Karpas-422 (cell line): Measurements from ENCODE around the gene PRCC. TPM values are rescaled to one million over a fixed set of nuclear protein-coding genes. Genes with fewer than 3 reads are reported as not detected.

ENCODE experiments used
- DNase-seq: peaks from one replicate; pipeline ENCODE4 v3.0.0-alpha.2; 2015
- H2AFZ ChIP-seq: fragments of 200-600 bp; sonication (generic); 2 replicates; pipeline ENCODE4 v1.6.1; 2014; ENCODE audit warnings: antibody characterized with exemption, low read length, mixed read lengths
- H3K27ac ChIP-seq: fragments of 200-600 bp; sonication (generic); 2 replicates; pipeline ENCODE4 v1.5.1; 2014; ENCODE audit warnings: mild to moderate bottlenecking, low read length, moderate library complexity
- H3K27me3 ChIP-seq: fragments of 200-600 bp; sonication (generic); 2 replicates; pipeline ENCODE4 v1.6.1; 2014; ENCODE audit warnings: low read length, mixed read lengths
- H3K36me3 ChIP-seq: fragments of 200-600 bp; sonication (generic); 2 replicates; pipeline ENCODE4 v1.6.1; 2014; ENCODE audit warnings: low read length, mixed read lengths; ENCODE audit not compliant: insufficient read depth
- H3K4me1 ChIP-seq: fragments of 200-600 bp; sonication (generic); 2 replicates; pipeline ENCODE4 v1.6.1; 2014; ENCODE audit warnings: mild to moderate bottlenecking, low read length, mixed read lengths
- H3K4me2 ChIP-seq: fragments of 200-600 bp; sonication (generic); 2 replicates; pipeline ENCODE4 v1.6.1; 2014; ENCODE audit warnings: low read length, low read depth, mild to moderate bottlenecking; ENCODE audit not compliant: poor library complexity, severe bottlenecking
- H3K4me3 ChIP-seq: fragments of 200-600 bp; sonication (generic); 2 replicates; pipeline ENCODE4 v1.5.1; 2014; ENCODE audit warnings: mild to moderate bottlenecking, antibody characterized with exemption, low read length, mixed read lengths
- H3K79me2 ChIP-seq: fragments of 200-600 bp; sonication (generic); 2 replicates; pipeline ENCODE4 v1.6.1; 2014; ENCODE audit warnings: mild to moderate bottlenecking, low read length, mixed read lengths
- H3K9ac ChIP-seq: fragments of 200-600 bp; sonication (generic); 2 replicates; pipeline ENCODE4 v1.6.0; 2014; ENCODE audit warnings: low read length
- H3K9me2 ChIP-seq: fragments of 200-600 bp; sonication (generic), shearing (Covaris generic); replicated peaks from 2 replicates; pipeline ENCODE4 v1.6.0; 2014; ENCODE audit warnings: mild to moderate bottlenecking, low read length, moderate library complexity; ENCODE audit not compliant: insufficient read depth
- H3K9me3 ChIP-seq: fragments of 300-700, 200-600 bp; sonication (generic); 2 replicates; pipeline ENCODE4 v1.6.1; 2014; ENCODE audit warnings: low read length, mixed read lengths
- H4K20me1 ChIP-seq: fragments of 200-600 bp; sonication (generic); 2 replicates; pipeline ENCODE4 v1.6.1; 2014; ENCODE audit warnings: mild to moderate bottlenecking, antibody characterized with exemption, low read length, low read depth; ENCODE audit not compliant: insufficient read depth
- total RNA-seq: library from RNA; depleted of rRNA; stranded (reverse); fragments of >200 nt; shearing (Covaris generic); gene quantifications from 2 replicates; pipeline ENCODE4 v1.2.3, GENCODE V29; 2014; ENCODE audit warnings: low replicate concordance; rRNA removed

PRCC gene
- total RNA-seq, 1 experiment from 2014 or later, result 39.6 TPM

GRCh38 chr1:156845953-156846545 lies 78.7 kb downstream of the PRCC start:
- Histone ChIP-seq H3K36me3 (no peaks in the 10 kb centered on the region), H3K9ac (no peak overlapping the region), H3K4me1 (no peaks in the 10 kb centered on the region), H3K9me2 (no peaks in the 10 kb centered on the region), H3K4me2 (no peak overlapping the region), H3K9me3 (no peaks in the 10 kb centered on the region), H3K27ac (no peak overlapping the region), H2AFZ (no peak overlapping the region), H4K20me1 (no peaks in the 10 kb centered on the region), H3K27me3 (no peaks in the 10 kb centered on the region), H3K4me3 (no peak overlapping the region), H3K79me2 (no peaks in the 10 kb centered on the region)
- DNase-seq, result no peak

GRCh38 chr1:156846643-156847042 lies 79.3 kb downstream of the PRCC start:
- H3K27me3 ChIP-seq, result no peaks in the 10 kb centered on the region

GRCh38 chr1:156847591-156848460 lies 80.5 kb downstream of the PRCC start:
- Histone ChIP-seq H3K9me2 (no peaks in the 10 kb centered on the region), H3K4me3 (no peak overlapping the region), H3K4me1 (no peaks in the 10 kb centered on the region), H3K9ac (no peak overlapping the region), H3K79me2 (no peaks in the 10 kb centered on the region), H3K36me3 (no peaks in the 10 kb centered on the region), H2AFZ (no peak overlapping the region), H3K4me2 (no peak overlapping the region), H3K27ac (no peak overlapping the region), H3K27me3 (no peaks in the 10 kb centered on the region), H4K20me1 (no peaks in the 10 kb centered on the region), H3K9me3 (no peaks in the 10 kb centered on the region)
- no peak for DNase-seq

More at GRCh38 chr1:156846643-156847042, 79.3 kb downstream of the PRCC start:
- H3K9me2 ChIP-seq, result no peaks in the 10 kb centered on the region
- no peaks in the 10 kb centered on the region for H3K79me2 ChIP-seq
- H3K27ac ChIP-seq, result no peak overlapping the region
- H3K4me3 ChIP-seq, result no peak overlapping the region
- H3K36me3 ChIP-seq, result no peaks in the 10 kb centered on the region
- no peaks in the 10 kb centered on the region for H3K4me1 ChIP-seq
- no peak overlapping the region for H2AFZ ChIP-seq
- no peak overlapping the region for H3K4me2 ChIP-seq
- H4K20me1 ChIP-seq, result no peaks in the 10 kb centered on the region
- H3K9ac ChIP-seq, result no peak overlapping the region
- DNase-seq, result no peak
- H3K9me3 ChIP-seq, result no peaks in the 10 kb centered on the region

- no peaks in the 10 kb centered on the region for H3K9me3 ChIP-seq
- DNase-seq, result no peak
- H3K4me2 ChIP-seq, result no peak overlapping the region
- no peak overlapping the region for H3K9ac ChIP-seq
- no peak overlapping the region for H3K27ac ChIP-seq
- no peaks in the 10 kb centered on the region for H3K4me1 ChIP-seq
- H2AFZ ChIP-seq, result no peak overlapping the region
- H3K79me2 ChIP-seq, result no peaks in the 10 kb centered on the region
- no peaks in the 10 kb centered on the region for H3K9me2 ChIP-seq
- no peaks in the 10 kb centered on the region for H4K20me1 ChIP-seq
- H3K36me3 ChIP-seq, result no peaks in the 10 kb centered on the region
- no peak overlapping the region for H3K4me3 ChIP-seq
- no peaks in the 10 kb centered on the region for H3K27me3 ChIP-seq
These were observed 81.3 kb downstream of the PRCC start for GRCh38 chr1:156848461-156849150.

GRCh38 chr1:156849151-156849496 lies 81.8 kb downstream of the PRCC start:
- no peak overlapping the region for H2AFZ ChIP-seq
- no peak for DNase-seq
- H3K9me2 ChIP-seq, result no peaks in the 10 kb centered on the region
- H3K36me3 ChIP-seq, result no peaks in the 10 kb centered on the region
- H3K4me3 ChIP-seq, result no peak overlapping the region
- no peak overlapping the region for H3K9ac ChIP-seq
- H3K4me2 ChIP-seq, result no peak overlapping the region
- no peaks in the 10 kb centered on the region for H4K20me1 ChIP-seq
- H3K79me2 ChIP-seq, result no peaks in the 10 kb centered on the region
- H3K4me1 ChIP-seq, result no peaks in the 10 kb centered on the region
- no peak overlapping the region for H3K27ac ChIP-seq
- H3K27me3 ChIP-seq, result no peaks in the 10 kb centered on the region
- H3K9me3 ChIP-seq, result no peaks in the 10 kb centered on the region

Other genes with a start within 250 kb of the PRCC start
- gene IQGAP3, start 195.0 kb upstream of the PRCC start, total RNA-seq, result 0.75 and 1.5 TPM in 2 replicates
- 2.9 and 7.8 TPM in 2 replicates for gene TTC24, start 187.8 kb upstream of the PRCC start, total RNA-seq
- 113 and 135 TPM in 2 replicates for gene NAXE, start 175.8 kb upstream of the PRCC start, total RNA-seq
- gene GPATCH4, start 166.1 kb upstream of the PRCC start, total RNA-seq, result 26.2 and 28.0 TPM in 2 replicates
- 0.47 TPM in 1 of 2 replicates, not detected in the other for gene HAPLN2, start 148.1 kb upstream of the PRCC start, total RNA-seq
- not detected in 2 replicates for gene BCAN, start 125.4 kb upstream of the PRCC start, total RNA-seq
- not detected in 2 replicates for gene NES, start 90.1 kb upstream of the PRCC start, total RNA-seq
- 0.56 TPM in 1 of 2 replicates, not detected in the other for gene CRABP2, start 62.0 kb upstream of the PRCC start, total RNA-seq
- gene METTL25B, start 39.1 kb upstream of the PRCC start, total RNA-seq, result 22.8 and 26.5 TPM in 2 replicates
- 17.9 and 18.4 TPM in 2 replicates for gene ISG20L2, start 38.8 kb upstream of the PRCC start, total RNA-seq
- 102 and 113 TPM in 2 replicates for gene MRPL24, start 26.4 kb upstream of the PRCC start, total RNA-seq
- gene HDGF, start 15.9 kb upstream of the PRCC start, total RNA-seq, result 191 and 237 TPM in 2 replicates
- not detected in 2 replicates for gene SH2D2A, start 49.3 kb downstream of the PRCC start, total RNA-seq
- not detected in 2 replicates for gene INSRR, start 91.6 kb downstream of the PRCC start, total RNA-seq
- gene NTRK1, start 93.3 kb downstream of the PRCC start, total RNA-seq, result not detected in 2 replicates
- gene PEAR1, start 126.2 kb downstream of the PRCC start, total RNA-seq, result 0.22 TPM in 1 of 2 replicates, not detected in the other
- not detected in 2 replicates for gene LRRC71, start 153.1 kb downstream of the PRCC start, total RNA-seq